Loucy (cell line): Measurements from ENCODE around the gene SLC31A1.

Experiments
- H2AFZ ChIP-seq: fragments of 200-600 bp; sonication (generic); 2 replicates; pipeline ENCODE4 v1.6.0; 2016; ENCODE audit warnings: antibody characterized with exemption, mild to moderate bottlenecking, low read length, moderate library complexity
- H3F3A ChIP-seq: fragments of 200-600 bp; 2 replicates; pipeline ENCODE4 v1.6.0; 2016; ENCODE audit warnings: antibody characterized with exemption, low read depth, mild to moderate bottlenecking
- H3K27me3 ChIP-seq: fragments of 200-600 bp; sonication (generic); 2 replicates; pipeline ENCODE4 v1.6.1; 2014; ENCODE audit warnings: low read length, mild to moderate bottlenecking; ENCODE audit not compliant: insufficient read depth, poor library complexity, severe bottlenecking
- H3K36me3 ChIP-seq: fragments of 200-600 bp; sonication (generic); 2 replicates; pipeline ENCODE4 v1.6.1; 2016; ENCODE audit warnings: low read length; ENCODE audit not compliant: insufficient read depth
- H3K4me1 ChIP-seq: fragments of 200-600 bp; sonication (generic); 2 replicates; pipeline ENCODE4 v1.5.1; 2014; ENCODE audit warnings: low read length, mild to moderate bottlenecking; ENCODE audit not compliant: insufficient read depth, poor library complexity, severe bottlenecking
- H3K4me2 ChIP-seq: fragments of 200-600 bp; sonication (generic); 2 replicates; pipeline ENCODE4 v1.6.0; 2014; ENCODE audit warnings: antibody characterized with exemption, low read length, low read depth, mild to moderate bottlenecking; ENCODE audit not compliant: poor library complexity, severe bottlenecking
- H3K4me3 ChIP-seq: fragments of 200-600 bp; sonication (generic); 2 replicates; pipeline ENCODE4 v1.5.1; 2014; ENCODE audit warnings: low read length, mild to moderate bottlenecking, mixed read lengths; ENCODE audit not compliant: poor library complexity, severe bottlenecking
- H3K79me2 ChIP-seq: fragments of 200-600 bp; sonication (generic); 2 replicates; pipeline ENCODE4 v1.6.1; 2014; ENCODE audit warnings: low read length; ENCODE audit not compliant: insufficient read depth
- H3K9ac ChIP-seq: fragments of 200-600 bp; sonication (generic); 2 replicates; pipeline ENCODE4 v1.6.0; 2014; ENCODE audit warnings: mild to moderate bottlenecking, low read depth, low read length, moderate library complexity; ENCODE audit not compliant: poor library complexity, severe bottlenecking
- H3K9me2 ChIP-seq: fragments of 200-600 bp; sonication (generic); replicated peaks from 2 replicates; pipeline ENCODE4 v1.6.1; 2016; ENCODE audit warnings: low read depth, low read length, mixed read lengths
- H3K9me3 ChIP-seq: fragments of 200-600 bp; sonication (generic); 2 replicates; pipeline ENCODE4 v1.6.1; 2014; ENCODE audit warnings: mild to moderate bottlenecking, antibody characterized with exemption, low read length, low read depth; ENCODE audit not compliant: insufficient read depth
- H4K20me1 ChIP-seq: fragments of 200-600 bp; sonication (generic); 2 replicates; pipeline ENCODE4 v1.6.0; 2014; ENCODE audit warnings: antibody characterized with exemption, low read length, mild to moderate bottlenecking; ENCODE audit not compliant: insufficient read depth, poor library complexity, severe bottlenecking
- EZH2phosphoT487 ChIP-seq: fragments of 200-600 bp; IDR thresholded peaks from 2 replicates; pipeline ENCODE4 v1.6.1; 2018; ENCODE audit warnings: antibody characterized with exemption, mild to moderate bottlenecking, moderate library complexity, borderline replicate concordance
- TF ChIP-seq, protein P1 (sequence below): fragments of 200-600 bp; sonication (generic); conservative IDR thresholded peaks from 2 replicates; pipeline ENCODE4 v1.5.1; 2014; ENCODE audit warnings: mild to moderate bottlenecking, antibody characterized with exemption, low read length

The SLC31A1 gene

DNA sequence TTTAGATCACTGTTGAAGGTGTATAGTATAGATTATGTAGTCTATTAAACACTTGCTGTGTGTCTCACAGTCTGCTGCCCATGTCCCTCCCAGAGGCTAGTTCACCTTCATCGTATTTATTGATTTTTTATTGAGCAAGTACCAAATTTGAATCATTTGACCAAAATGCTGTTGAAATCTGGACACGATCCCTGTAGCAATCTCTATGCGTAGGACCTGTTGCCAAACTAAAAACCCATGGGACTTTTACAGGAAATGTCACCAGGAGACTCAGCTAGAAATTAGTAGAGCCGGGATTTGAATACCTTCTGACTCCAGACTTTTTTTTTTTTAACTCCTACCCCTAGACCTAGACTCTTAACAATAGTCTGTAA lies 17.5 kb downstream of the SLC31A1 start:
- Histone ChIP-seq H3K4me3 (no peak overlapping the region), H3K27me3 (no peaks in the 10 kb centered on the region), H2AFZ (no peak overlapping the region), H3K79me2 (no peaks in the 10 kb centered on the region), H4K20me1 (no peaks in the 10 kb centered on the region), H3K4me1 (no peaks in the 10 kb centered on the region), H3K9ac (no peak overlapping the region), H3K9me3 (no peaks in the 10 kb centered on the region), H3K36me3 (no peaks in the 10 kb centered on the region), H3K4me2 (no peak overlapping the region), H3F3A (no peaks in the 10 kb centered on the region), H3K9me2 (no peaks in the 10 kb centered on the region)
- no peak for TF ChIP-seq EZH2phosphoT487
- TF ChIP-seq, protein P1, sequence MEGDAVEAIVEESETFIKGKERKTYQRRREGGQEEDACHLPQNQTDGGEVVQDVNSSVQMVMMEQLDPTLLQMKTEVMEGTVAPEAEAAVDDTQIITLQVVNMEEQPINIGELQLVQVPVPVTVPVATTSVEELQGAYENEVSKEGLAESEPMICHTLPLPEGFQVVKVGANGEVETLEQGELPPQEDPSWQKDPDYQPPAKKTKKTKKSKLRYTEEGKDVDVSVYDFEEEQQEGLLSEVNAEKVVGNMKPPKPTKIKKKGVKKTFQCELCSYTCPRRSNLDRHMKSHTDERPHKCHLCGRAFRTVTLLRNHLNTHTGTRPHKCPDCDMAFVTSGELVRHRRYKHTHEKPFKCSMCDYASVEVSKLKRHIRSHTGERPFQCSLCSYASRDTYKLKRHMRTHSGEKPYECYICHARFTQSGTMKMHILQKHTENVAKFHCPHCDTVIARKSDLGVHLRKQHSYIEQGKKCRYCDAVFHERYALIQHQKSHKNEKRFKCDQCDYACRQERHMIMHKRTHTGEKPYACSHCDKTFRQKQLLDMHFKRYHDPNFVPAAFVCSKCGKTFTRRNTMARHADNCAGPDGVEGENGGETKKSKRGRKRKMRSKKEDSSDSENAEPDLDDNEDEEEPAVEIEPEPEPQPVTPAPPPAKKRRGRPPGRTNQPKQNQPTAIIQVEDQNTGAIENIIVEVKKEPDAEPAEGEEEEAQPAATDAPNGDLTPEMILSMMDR: no peak

DNA sequence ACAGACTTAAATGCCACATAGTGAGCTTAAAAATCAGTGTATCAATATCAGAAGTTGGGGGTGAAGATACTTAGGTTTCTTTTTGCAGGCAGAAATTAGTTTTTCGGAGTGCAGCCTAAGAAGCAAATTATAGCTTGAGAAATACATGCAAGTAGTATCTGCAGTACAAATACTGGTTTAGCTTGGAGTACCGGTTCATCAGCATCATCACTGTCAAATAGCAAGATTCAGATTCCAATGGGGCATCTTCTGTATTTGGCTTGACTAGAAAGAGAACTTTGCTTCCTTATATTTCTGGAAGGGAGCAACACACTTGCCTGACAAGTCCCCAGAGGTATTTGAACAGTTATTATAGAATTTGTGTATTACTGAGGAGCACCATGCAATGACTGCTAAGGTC lies 19.8 kb downstream of the SLC31A1 start:
- Histone ChIP-seq H3K4me2 (no peak overlapping the region), H3K4me1 (no peaks in the 10 kb centered on the region), H3K36me3 (no peaks in the 10 kb centered on the region), H3K9me2 (no peaks in the 10 kb centered on the region), H3K4me3 (no peak overlapping the region), H4K20me1 (no peaks in the 10 kb centered on the region), H2AFZ (no peak overlapping the region), H3F3A (no peaks in the 10 kb centered on the region), H3K9ac (no peak overlapping the region), H3K9me3 (no peaks in the 10 kb centered on the region), H3K79me2 (no peaks in the 10 kb centered on the region), H3K27me3 (no peaks in the 10 kb centered on the region)
- no peak for TF ChIP-seq EZH2phosphoT487
- TF ChIP-seq, protein P1: no peak

DNA sequence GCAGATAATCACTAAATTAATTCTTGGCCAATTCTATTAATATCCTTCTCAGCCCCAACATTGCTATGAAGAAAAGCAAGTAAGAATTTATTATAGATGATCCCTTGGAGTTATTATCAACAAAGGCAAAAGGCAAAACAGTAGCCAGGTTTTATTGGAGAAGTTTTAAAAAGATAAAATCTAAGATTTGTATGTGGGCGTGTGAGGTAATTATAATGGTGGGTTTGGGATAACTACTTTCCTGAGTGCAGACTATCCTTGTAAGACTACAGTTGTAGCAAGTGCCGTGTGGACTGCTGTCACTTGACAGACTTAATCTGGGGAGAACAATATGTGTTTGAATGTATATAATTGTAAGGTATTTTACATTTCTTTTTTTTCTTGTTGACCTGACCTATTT lies 23.2 kb downstream of the SLC31A1 start:
- no peaks in the 10 kb centered on the region for H3K4me1 ChIP-seq
- TF ChIP-seq, protein P1: no peak
- TF ChIP-seq EZH2phosphoT487: no peak
- H3K9me2 ChIP-seq: no peaks in the 10 kb centered on the region
- H3F3A ChIP-seq: no peaks in the 10 kb centered on the region
- no peaks in the 10 kb centered on the region for H3K9me3 ChIP-seq
- no peaks in the 10 kb centered on the region for H3K36me3 ChIP-seq
- no peaks in the 10 kb centered on the region for H3K79me2 ChIP-seq
- no peaks in the 10 kb centered on the region for H4K20me1 ChIP-seq
- H3K9ac ChIP-seq: no peak overlapping the region
- H3K4me2 ChIP-seq: no peak overlapping the region
- H2AFZ ChIP-seq: no peak overlapping the region
- no peaks in the 10 kb centered on the region for H3K27me3 ChIP-seq
- no peak overlapping the region for H3K4me3 ChIP-seq
